GM21381 (cell line): Measurements from ENCODE around the gene ELAVL2.

Experiments
- ATAC-seq: cut with Tn5 transposase; IDR thresholded peaks from one replicate; pipeline ENCODE4 v1.9.1; 2021; ENCODE audit warnings: mild to moderate bottlenecking, moderate library complexity; ENCODE audit not compliant: unreplicated experiment

Gene ELAVL2

DNA sequence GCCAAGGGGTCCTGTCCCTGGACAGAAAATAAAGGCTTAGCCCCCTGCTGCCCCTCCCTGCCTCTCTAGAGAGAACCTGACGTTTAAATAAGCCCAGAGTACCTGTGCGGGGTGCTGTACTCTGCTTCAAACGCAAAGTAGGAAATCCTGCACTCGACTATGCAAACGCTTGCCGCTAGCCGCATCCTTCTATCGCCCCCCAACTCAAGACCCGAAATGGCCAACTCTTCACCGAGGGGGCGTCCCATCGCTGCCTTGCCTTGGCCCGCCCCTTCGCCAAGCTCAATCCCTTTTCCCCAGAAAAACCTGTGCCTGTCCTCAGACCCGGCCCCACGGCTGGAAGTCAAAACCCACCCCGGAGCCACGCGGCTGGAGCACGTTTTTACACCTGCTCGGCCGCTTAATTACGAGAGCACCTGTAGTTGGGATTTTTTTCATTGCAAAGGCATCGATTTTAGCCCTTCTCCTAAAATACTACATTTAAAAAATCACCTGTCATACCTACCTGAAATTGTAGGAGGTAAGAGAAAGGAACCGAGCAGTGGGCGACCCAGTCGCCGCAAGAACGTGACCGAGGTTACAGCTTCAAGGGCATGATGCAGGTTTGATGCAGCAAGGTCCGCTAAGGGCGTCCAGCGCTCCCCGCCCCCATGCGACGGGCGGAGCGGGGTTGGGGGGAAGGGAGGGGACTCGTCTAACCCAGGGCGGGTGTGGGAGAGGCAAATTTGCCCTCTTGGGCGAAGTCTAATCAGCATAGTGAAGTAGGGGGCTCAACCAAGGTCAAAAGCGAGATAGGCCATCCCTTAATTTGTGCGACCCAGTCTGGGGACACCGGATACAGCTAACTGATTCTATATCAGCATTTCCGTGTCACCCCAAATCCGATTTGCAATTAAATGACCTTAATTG is 3.5 kb downstream of the ELAVL2 start:
- no peak for ATAC-seq

DNA sequence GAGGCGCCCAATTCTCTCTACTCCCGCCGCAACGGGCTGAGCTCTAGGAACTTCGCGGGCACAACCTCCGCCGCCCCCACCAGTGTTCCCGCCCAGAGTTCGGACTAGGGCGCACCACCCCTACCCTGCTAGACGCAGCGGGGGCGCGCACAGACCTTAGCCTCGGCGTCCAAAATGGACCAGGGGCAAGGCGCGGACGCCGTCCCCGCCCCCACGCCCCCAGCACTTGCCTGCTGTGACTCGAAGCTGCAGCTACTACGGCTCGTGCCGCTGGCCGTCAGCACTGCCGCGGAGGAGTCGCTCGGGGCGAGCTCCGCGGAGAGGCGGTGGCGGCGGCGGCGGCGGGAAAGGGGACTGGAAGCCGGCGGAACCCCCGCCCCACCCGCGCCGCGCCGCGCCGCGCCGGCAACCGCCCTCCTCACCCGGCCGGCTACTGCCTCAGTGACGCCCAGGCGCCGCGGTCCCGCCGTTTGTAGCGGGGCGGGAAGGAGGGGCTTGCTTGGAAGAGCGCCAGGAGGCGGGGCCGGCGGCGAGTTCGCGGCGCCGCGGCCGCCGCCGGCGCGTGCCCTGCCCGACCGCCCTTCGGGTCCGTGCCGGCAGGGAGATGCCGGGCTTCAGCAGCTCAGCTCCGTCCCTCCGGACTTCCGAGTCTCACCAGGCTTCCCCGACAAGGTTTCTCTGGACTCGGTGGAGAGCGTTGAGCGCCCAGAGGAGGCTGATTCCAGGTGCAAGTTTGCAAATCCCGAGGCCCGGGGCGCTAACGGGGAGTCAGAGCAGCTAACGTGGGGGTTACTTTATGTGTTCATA is 4.5 kb downstream of the ELAVL2 start:
- ATAC-seq = no peak

DNA sequence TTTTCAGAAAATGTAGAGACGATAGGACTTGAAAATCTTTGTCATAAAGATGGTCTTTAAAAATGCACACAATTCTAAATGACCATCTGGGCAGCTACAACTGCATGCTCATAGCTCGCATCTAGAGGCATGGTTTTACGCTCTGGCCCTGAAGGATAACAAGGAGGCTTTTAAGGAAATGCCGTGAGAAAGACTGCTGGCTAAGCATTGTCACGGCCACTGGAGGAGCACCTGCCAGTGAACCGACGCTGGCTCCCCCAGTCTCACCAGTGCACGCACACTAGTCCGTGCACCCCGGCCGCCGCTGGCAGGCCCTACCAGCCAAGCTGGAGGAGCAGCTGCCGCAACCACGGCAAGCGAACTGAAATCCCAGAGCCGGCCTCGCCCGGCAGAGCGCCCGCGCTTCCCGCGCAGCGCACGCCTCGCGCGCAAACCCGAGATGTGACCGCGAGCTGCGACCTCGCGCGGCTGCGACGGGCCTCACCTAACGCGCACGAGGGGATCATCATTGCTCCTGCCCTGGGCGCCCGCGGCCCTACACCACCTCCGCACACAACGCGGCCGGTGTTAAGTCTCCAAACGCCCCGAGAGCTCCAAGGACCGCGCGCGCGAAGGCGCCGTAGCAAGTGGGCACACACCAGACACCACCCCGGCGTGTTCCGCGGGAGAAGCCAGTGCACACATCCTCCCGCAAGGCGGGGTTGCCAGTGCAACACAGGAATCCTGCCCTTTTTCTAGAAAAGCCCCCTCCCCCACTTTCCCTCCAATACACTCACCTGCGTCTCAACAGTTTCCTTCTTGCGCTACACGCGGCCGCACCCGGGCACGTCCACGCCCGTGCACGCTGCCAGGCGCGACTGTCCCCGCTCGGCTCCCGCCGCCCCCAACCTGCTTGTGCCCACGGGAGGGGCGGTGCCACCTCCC is 5.3 kb downstream of the ELAVL2 start:
- ATAC-seq = no peak

DNA sequence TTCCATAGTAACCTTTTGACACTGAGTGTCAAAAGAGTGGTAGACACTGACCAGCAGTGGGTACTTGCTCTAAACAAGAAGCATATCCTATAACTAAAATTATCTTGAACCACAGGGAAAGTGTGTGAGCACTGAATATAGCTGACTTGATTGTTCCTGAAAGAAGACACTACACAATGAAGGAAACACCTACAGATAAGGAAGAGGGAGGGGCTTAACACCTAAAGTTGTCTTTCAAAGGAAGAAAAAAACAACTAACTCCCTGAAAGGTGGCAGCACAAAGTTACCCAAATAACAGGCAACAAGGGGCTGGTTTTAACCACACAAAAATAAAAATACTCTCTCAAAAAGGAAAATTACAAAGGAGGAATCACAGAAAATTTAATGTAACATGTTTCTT is 6.6 kb downstream of the ELAVL2 start:
- ATAC-seq = no peak

DNA sequence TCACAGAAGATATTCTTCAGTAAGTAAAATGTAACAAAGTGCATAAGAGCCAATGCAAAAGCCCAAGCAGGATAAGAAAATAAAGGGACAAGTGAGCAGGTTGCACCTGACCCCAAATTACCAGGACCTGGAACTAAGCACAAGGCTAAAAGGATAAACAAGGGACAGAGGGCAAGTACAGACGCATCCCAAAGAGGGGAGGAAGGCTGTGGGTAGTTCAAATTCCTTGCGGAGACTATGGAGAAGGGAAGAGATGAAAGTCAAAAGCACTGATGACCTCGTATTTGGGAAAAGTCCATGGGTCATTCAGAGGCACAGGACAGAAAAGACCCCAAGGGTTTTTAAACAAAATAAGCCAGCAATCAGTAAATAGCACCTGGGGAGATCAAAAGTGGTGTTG is 11.8 kb downstream of the ELAVL2 start:
- no peak for ATAC-seq

GRCh38 chr9:23812673-23813072 is 13.4 kb downstream of the ELAVL2 start:
- no peak for ATAC-seq

GRCh38 chr9:23811633-23812032 is 14.4 kb downstream of the ELAVL2 start:
- ATAC-seq = no peak

DNA sequence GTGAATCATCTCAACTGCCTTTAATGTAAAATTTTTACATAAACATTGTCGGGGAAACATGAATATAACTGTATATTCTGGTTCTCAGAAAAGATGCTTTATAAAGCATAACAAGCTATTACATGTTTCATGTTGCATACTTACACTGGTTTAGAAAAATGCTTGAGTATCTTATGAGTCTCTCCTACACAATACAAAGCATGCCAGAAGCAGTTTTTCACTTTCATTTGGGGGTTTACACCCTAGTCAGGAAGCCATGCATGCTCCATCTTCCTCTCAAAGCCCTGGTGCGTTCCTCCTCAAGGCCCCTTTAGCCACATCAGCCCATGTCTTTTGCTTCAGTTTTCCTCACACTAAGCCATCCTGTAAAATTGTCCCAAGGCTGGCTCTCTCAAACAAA is 22.8 kb downstream of the ELAVL2 start:
- ATAC-seq = no peak

DNA sequence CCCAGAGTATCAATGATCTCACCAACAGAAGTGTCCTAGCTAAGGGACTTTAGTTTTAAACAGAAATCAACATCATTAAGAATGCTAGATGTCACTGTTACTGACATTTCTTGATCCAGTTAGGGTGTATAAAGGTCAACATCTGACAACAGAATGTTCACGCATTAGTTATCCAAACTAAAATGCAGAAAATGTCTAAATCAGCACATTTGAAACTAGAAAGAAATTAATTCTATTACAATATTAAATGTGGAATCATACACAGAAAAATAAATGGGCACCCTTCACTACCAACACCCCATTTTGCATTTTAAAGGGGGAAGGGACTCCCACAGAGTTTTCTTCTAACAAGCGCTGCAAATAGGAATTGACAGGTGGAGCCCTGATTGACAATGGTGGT is 24.5 kb downstream of the ELAVL2 start:
- no peak for ATAC-seq

- ATAC-seq = no peak
These were observed 26.5 kb downstream of the ELAVL2 start for GRCh38 chr9:23799521-23799920.

- no peak for ATAC-seq
These were observed 27.7 kb downstream of the ELAVL2 start for GRCh38 chr9:23798325-23798724.

- no peak for ATAC-seq
These were observed 29.8 kb downstream of the ELAVL2 start for GRCh38 chr9:23796209-23796608.

GRCh38 chr9:23790351-23791260 is 35.4 kb downstream of the ELAVL2 start:
- no peak for ATAC-seq

DNA sequence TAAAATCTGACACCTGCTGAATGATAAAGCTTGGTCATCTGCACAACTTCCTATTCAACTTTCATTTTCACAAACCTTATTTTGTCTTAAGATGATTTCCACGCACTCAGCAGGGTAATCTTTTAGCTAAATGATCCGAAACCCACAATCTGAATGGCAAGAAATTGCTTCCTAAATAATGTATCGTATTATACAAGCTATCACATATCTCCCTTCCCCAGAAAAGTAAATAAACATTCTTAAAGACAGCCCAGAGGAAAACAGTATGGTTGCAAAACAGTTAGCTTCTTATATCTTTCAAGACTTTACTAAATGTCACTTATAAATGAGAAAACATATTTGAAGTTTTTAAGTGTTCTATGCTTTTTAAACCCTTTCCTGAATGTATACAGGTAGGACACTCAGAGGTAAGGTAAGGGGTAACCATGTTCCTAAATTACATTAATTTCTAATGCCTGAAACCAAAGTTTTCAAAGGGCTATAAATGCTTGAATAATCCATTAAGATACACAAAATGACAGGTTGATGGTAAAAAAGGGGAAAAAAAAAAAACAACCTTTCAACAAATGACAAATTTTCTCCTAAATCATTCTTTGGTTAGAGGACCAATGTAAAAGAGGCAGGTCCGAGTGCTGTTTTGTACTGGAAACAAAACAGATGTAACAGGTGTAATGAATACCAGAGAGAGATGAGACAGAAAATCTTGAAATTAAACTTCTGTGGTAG is 36.3 kb downstream of the ELAVL2 start:
- no peak for ATAC-seq

DNA sequence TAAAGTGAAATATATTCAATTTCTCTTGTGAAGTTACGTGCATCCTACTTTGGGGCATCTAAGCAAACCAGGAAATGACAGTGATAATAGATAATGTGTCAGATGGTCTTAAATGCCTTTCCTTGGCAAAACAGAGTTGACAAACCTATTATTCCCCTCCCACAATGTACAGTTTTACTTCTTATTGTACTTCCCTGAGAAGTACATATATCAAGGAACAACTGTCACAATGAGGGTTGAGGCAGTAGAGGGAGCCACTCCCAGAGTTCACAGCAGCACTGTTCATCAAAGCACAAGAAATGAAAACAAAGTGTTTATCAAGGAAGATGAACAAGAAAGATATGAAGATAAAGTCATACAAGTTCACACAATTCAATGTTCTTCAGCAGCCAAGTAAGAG is 41.1 kb downstream of the ELAVL2 start:
- ATAC-seq = no peak

DNA sequence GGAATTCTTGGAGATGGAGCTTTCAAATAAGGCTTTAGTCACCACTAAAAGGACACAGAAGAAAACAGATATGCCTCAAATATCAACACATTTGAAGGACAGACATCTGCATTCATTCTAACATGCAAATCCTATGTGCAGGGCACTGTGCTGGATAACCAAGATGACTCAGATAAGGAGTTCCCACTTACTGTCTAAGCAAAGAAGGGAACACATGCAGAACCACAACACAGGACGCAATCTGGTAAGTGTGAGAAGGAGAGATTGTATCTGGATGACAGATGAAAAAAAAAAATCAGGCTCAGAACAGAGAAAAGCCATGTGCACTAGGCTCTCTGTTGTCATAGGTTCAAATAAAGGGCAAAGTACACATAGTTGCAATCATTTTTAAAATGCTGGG is 42.5 kb downstream of the ELAVL2 start:
- no peak for ATAC-seq

DNA sequence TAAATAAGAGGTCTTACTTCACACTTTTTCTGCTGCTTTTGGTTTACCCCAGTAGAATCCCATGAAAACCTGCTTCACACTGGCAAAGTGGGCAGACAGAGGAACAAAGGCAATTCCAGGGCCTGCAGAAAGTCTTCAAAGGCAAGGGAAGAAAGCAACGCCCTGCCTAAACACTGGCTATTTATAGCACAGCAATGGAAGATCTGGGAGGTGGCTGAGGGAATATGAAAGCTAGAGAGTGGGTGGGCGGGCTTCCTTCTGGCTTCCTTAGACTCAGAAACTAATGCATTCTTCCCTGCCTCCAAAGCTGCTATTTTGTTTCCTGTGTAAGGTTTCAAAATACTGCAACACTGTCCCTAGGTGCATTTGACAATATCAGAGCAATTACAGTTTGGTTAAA is 46.8 kb downstream of the ELAVL2 start:
- ATAC-seq = no peak

- no peak for ATAC-seq
These were observed 48.7 kb downstream of the ELAVL2 start for GRCh38 chr9:23777328-23777727.

DNA sequence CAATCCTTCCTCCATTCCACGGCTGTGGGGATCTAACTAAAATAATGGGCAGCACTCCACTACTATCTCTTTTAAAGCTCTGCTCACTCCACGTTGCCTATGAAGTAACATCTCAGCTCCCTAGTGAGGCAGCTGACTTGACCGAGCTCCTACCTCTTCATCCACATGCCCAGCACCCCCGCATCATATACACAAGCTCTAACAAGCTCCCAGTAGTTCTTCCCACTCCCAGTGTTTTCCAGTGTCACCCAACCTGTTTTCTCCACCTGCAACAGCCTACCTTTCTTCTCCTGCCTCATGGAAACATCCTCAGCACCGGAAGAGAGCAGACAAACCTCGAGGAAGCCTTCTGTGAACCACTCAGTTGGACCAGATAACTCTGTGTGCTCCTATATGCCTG is 50.5 kb downstream of the ELAVL2 start:
- ATAC-seq = no peak
